Astrocyte (in vitro differentiated cells and primary cell): ENCODE results near the gene GRB2. TPM values are rescaled to one million over a fixed set of nuclear protein-coding genes. Genes with fewer than 3 reads are reported as not detected.

Experiments used
- microRNA-seq: library from miRNA; unstranded; fragments of <30 nt; microRNA quantifications from one replicate; pipeline ENCODE4 v1.2.0, GENCODE V29; 2020
- total RNA-seq: library from RNA; stranded (reverse); gene quantifications from 2 replicates; pipeline ENCODE4 v1.2.1, GENCODE V29; 2021

Gene GRB2
- total RNA-seq, 1 donor from 2014 or later = 168 TPM

Small RNA genes lying within 50 kb of the gene (microRNA-seq; reads per million reads assigned to microRNA genes)
- gene MIR3678 = not detected

Other genes starting within 250 kb of the GRB2 start
- gene SUMO2, start 222.7 kb downstream of the GRB2 start, total RNA-seq = 413 and 449 TPM in 2 replicates
- gene NUP85, start 200.0 kb downstream of the GRB2 start, total RNA-seq = 37.3 and 44.3 TPM in 2 replicates
- 25.3 and 28.5 TPM in 2 replicates for gene GGA3, start 144.1 kb downstream of the GRB2 start, total RNA-seq
- 50.0 and 55.0 TPM in 2 replicates for gene MRPS7, start 143.8 kb downstream of the GRB2 start, total RNA-seq
- 3.9 and 5.0 TPM in 2 replicates for gene MIF4GD, start 134.4 kb downstream of the GRB2 start, total RNA-seq
- gene SLC25A19, start 116.2 kb downstream of the GRB2 start, total RNA-seq = 8.8 and 12.8 TPM in 2 replicates
- gene TMEM94, start 51.0 kb upstream of the GRB2 start, total RNA-seq = 52.4 and 54.5 TPM in 2 replicates
- 16.9 and 22.8 TPM in 2 replicates for gene CASKIN2, start 109.9 kb upstream of the GRB2 start, total RNA-seq
- gene TSEN54, start 110.8 kb upstream of the GRB2 start, total RNA-seq = 15.1 and 16.5 TPM in 2 replicates
- gene LLGL2, start 120.0 kb upstream of the GRB2 start, total RNA-seq = 6.9 and 14.8 TPM in 2 replicates
- gene MYO15B, start 182.1 kb upstream of the GRB2 start, total RNA-seq = 3.5 and 6.2 TPM in 2 replicates
- 0.07 TPM in 1 of 2 replicates, not detected in the other for gene SMIM5, start 227.8 kb upstream of the GRB2 start, total RNA-seq